ENCODE data around the gene BMP8B.
"Not testable (repeated sequence)": the region's sequence is repeated elsewhere in the genome, so short reads cannot be mapped to it uniquely, and the experiment has no call there.

BMP8B gene

GRCh38 chr1:39764512-39764911 is 24.2 kb downstream of the BMP8B start:
- not testable (repeated sequence) for H2BK12ac ChIP-seq (ENCODE audit: low read length in 2 of 2); H3K27me3 ChIP-seq (ENCODE audit: control insufficient read depth in 1 of 2, insufficient read depth in 1 of 2, low read length in 2 of 2); H3K4me1 ChIP-seq (ENCODE audit: control insufficient read depth, insufficient read depth, low read depth, low read length); H3K27ac ChIP-seq (ENCODE audit: low read length, poor library complexity, severe bottlenecking); H2BK5ac ChIP-seq (ENCODE audit: low read depth, low read length, poor library complexity, severe bottlenecking); H3K14ac ChIP-seq (ENCODE audit: low read length in 2 of 2); H4K91ac ChIP-seq (ENCODE audit: low read length); H3K23ac ChIP-seq (ENCODE audit: low read length in 2 of 2); H3K9me3 ChIP-seq (ENCODE audit: control insufficient read depth, low read length); H4K8ac ChIP-seq (ENCODE audit: low read length); H3K9ac ChIP-seq (ENCODE audit: low read length); H3K4me3 ChIP-seq (ENCODE audit: insufficient read depth in 1 of 2, low read depth in 1 of 2, low read length in 2 of 2); H3K4ac ChIP-seq (ENCODE audit: low read depth in 1 of 2, low read length in 2 of 2); H2AFZ ChIP-seq (ENCODE audit: low read depth, low read length); H3K4me2 ChIP-seq (ENCODE audit: low read length, poor library complexity, severe bottlenecking); DNase-seq; H3K36me3 ChIP-seq (ENCODE audit: control insufficient read depth in 1 of 2, insufficient read depth in 2 of 2, low read depth in 1 of 2, low read length in 2 of 2); H2BK120ac ChIP-seq (ENCODE audit: low read depth, low read length); H2BK15ac ChIP-seq (ENCODE audit: low read depth, poor library complexity, severe bottlenecking); H3K18ac ChIP-seq (ENCODE audit: low read depth in 1 of 2, low read length in 2 of 2); H2AK5ac ChIP-seq (ENCODE audit: low read length, severe bottlenecking); H3K79me1 ChIP-seq (replicated peaks; ENCODE audit: low read length, poor library complexity, severe bottlenecking)
- WGBS: no CpG with 5 or more reads among the region's 19 CpGs

- not testable (repeated sequence) for H2BK120ac ChIP-seq (ENCODE audit: low read depth, low read length); H3K14ac ChIP-seq (ENCODE audit: low read length in 2 of 2); H2BK5ac ChIP-seq (ENCODE audit: low read depth, low read length, poor library complexity, severe bottlenecking); H2BK15ac ChIP-seq (ENCODE audit: low read depth, poor library complexity, severe bottlenecking); H3K79me1 ChIP-seq (replicated peaks; ENCODE audit: low read length, poor library complexity, severe bottlenecking); H3K4me1 ChIP-seq (ENCODE audit: control insufficient read depth, insufficient read depth, low read depth, low read length); H3K4ac ChIP-seq (ENCODE audit: low read depth in 1 of 2, low read length in 2 of 2); H2AFZ ChIP-seq (ENCODE audit: low read depth, low read length); H3K27me3 ChIP-seq (ENCODE audit: control insufficient read depth in 1 of 2, insufficient read depth in 1 of 2, low read length in 2 of 2); H3K27ac ChIP-seq (ENCODE audit: low read length, poor library complexity, severe bottlenecking); H3K9me3 ChIP-seq (ENCODE audit: control insufficient read depth, low read length); H2BK12ac ChIP-seq (ENCODE audit: low read length in 2 of 2); H2AK5ac ChIP-seq (ENCODE audit: low read length, severe bottlenecking); H3K18ac ChIP-seq (ENCODE audit: low read depth in 1 of 2, low read length in 2 of 2); DNase-seq; H4K8ac ChIP-seq (ENCODE audit: low read length); H4K91ac ChIP-seq (ENCODE audit: low read length); H3K9ac ChIP-seq (ENCODE audit: low read length); H3K23ac ChIP-seq (ENCODE audit: low read length in 2 of 2); H3K4me3 ChIP-seq (ENCODE audit: insufficient read depth in 1 of 2, low read depth in 1 of 2, low read length in 2 of 2); H3K4me2 ChIP-seq (ENCODE audit: low read length, poor library complexity, severe bottlenecking)
- peaks cover 8 to 13% of the 10 kb centered on the region in 2 experiments for H3K36me3 ChIP-seq (ENCODE audit: control insufficient read depth in 1 of 2, insufficient read depth in 2 of 2, low read depth in 1 of 2, low read length in 2 of 2)
- 87% methylated on average over 9 of the region's 18 CpGs for WGBS
Observed at GRCh38 chr1:39763619-39764374, 24.9 kb downstream of the BMP8B start.

GRCh38 chr1:39762550-39763540 is 25.8 kb downstream of the BMP8B start:
- no peak overlapping the region for H2BK5ac ChIP-seq (ENCODE audit: low read depth, low read length, poor library complexity, severe bottlenecking)
- no peak overlapping the region for H4K91ac ChIP-seq (ENCODE audit: low read length)
- no peak overlapping the region for H3K4me2 ChIP-seq (ENCODE audit: low read length, poor library complexity, severe bottlenecking)
- no peak overlapping the region for H3K4ac ChIP-seq (ENCODE audit: low read depth in 1 of 2, low read length in 2 of 2)
- H3K18ac ChIP-seq (ENCODE audit: low read depth in 1 of 2, low read length in 2 of 2): no peak overlapping the region
- DNase-seq: no peak
- no peak overlapping the region for H2BK12ac ChIP-seq (ENCODE audit: low read length in 2 of 2)
- no peaks in the 10 kb centered on the region for H3K9me3 ChIP-seq (ENCODE audit: control insufficient read depth, low read length)
- 92% methylated on average over 28 of the region's 30 CpGs for WGBS
- no peak overlapping the region for H3K27ac ChIP-seq (ENCODE audit: low read length, poor library complexity, severe bottlenecking)
- no peaks in the 10 kb centered on the region for H3K4me1 ChIP-seq (ENCODE audit: control insufficient read depth, insufficient read depth, low read depth, low read length)
- H3K9ac ChIP-seq (ENCODE audit: low read length): no peak overlapping the region
- no peaks in the 10 kb centered on the region for H3K79me1 ChIP-seq (replicated peaks; ENCODE audit: low read length, poor library complexity, severe bottlenecking)
- no peaks in the 10 kb centered on the region for H3K27me3 ChIP-seq (ENCODE audit: control insufficient read depth in 1 of 2, insufficient read depth in 1 of 2, low read length in 2 of 2)
- peaks cover 16 to 21% of the 10 kb centered on the region in 2 experiments for H3K36me3 ChIP-seq (ENCODE audit: control insufficient read depth in 1 of 2, insufficient read depth in 2 of 2, low read depth in 1 of 2, low read length in 2 of 2)
- no peak overlapping the region for H2AFZ ChIP-seq (ENCODE audit: low read depth, low read length)
- no peak overlapping the region for H4K8ac ChIP-seq (ENCODE audit: low read length)
- H3K23ac ChIP-seq (ENCODE audit: low read length in 2 of 2): no peak overlapping the region
- no peak overlapping the region for H3K4me3 ChIP-seq (ENCODE audit: insufficient read depth in 1 of 2, low read depth in 1 of 2, low read length in 2 of 2)
- no peak overlapping the region for H2BK15ac ChIP-seq (ENCODE audit: low read depth, poor library complexity, severe bottlenecking)
- no peak overlapping the region for H2BK120ac ChIP-seq (ENCODE audit: low read depth, low read length)
- H2AK5ac ChIP-seq (ENCODE audit: low read length, severe bottlenecking): no peak overlapping the region
- H3K14ac ChIP-seq (ENCODE audit: low read length in 2 of 2): no peak overlapping the region
